IPS-18c (cell line): ENCODE measurements around the gene CACNA1B.
A peak's percentile ranks its signal among the peaks of the same experiment; 100 is the strongest.

Experiments
- H3K4me3 ChIP-seq: 2 replicates; pipeline ENCODE4 v1.7.0; 2013; ENCODE audit warnings: low read depth, mild to moderate bottlenecking, low read length, moderate library complexity; ENCODE audit not compliant: insufficient read depth
- H3K9me3 ChIP-seq: one replicate; pipeline ENCODE4 v1.6.1; 2013; ENCODE audit warnings: mild to moderate bottlenecking, low read length, moderate library complexity; ENCODE audit not compliant: control insufficient read depth, insufficient read depth

The CACNA1B gene

DNA sequence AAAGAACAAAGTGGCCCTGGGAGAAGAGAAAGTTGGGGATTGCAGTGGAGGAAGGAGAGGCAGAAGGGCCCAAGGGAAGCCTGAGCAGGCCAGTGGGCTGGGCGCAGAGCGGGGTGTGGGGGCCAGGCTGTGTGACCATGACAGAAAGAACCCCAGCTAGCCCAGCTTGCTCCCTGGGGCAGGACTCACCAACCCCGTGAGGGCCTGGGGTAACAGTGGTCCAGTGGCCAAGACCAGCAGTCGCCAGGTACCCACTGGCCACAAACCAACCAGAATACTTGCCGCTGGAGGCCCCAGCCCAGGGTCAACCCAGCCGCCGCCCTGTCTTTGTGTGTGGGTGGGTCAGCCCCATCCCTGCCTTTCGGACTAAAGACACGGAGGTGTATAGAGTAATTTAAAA is 146.5 kb downstream of the CACNA1B start:
- H3K9me3 ChIP-seq = no peaks in the 10 kb centered on the region
- H3K4me3 ChIP-seq = peak overlapping the region; percentile 40; the same call in 1 of the 2 replicates

DNA sequence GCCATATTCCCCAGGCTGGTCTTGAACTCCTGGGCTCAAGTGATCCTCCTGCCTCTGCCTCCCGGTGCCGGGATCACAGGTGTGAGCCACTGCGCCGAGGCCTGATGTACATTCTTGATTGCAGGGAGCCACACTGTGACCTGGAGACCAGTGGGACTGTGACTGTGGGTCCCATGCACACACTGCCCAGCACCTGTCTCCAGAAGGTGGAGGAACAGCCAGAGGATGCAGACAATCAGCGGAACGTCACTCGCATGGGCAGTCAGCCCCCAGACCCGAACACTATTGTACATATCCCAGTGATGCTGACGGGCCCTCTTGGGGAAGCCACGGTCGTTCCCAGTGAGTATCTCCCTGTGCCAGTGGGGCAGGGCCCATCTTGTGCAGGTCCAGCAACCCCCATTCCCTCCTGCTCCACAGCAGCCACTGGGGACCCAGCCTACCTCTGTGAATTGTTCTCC is 147.3 kb downstream of the CACNA1B start:
- Histone ChIP-seq H3K4me3 (no peak overlapping the region), H3K9me3 (no peaks in the 10 kb centered on the region)

DNA sequence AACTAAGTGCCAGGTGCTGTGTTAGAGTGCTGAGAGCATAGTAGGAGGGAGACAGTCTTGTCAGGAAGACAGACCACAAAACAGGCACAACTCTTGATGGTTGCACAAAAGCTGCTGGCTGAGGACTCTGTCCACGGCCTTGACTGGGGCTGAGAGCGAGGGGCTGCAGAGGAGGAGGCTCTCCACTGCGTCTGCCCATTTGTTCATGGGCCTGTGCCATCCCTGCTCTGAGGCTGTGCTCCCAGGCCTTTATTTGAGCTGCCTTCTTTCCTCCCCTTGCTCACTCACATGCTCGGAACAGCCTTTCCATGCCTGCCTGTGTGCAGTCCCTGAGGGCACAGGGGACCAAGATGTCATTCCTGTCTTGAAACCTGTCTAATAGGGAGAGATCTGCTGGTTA is 147.8 kb downstream of the CACNA1B start:
- Histone ChIP-seq H3K9me3 (no peaks in the 10 kb centered on the region), H3K4me3 (no peak overlapping the region)

DNA sequence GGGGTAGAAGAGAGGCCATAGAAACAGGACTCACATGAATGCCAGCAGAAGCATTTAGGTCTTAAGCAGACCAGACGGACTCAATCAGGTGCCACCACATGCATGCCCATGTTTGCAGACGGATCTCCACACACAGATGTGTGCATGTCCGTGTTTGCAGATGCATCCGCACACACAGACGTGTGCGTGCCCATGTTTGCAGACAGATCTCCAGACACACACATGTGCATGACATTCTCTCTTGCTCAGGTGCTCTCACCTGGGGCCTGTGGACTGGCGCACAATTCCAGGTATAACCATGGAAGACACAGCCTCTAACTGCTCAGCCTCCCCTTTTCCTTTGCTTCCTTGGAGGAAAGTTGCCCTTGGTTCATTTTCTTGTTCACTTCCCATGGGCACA is 148.3 kb downstream of the CACNA1B start:
- no peak overlapping the region for H3K4me3 ChIP-seq
- no peaks in the 10 kb centered on the region for H3K9me3 ChIP-seq

DNA sequence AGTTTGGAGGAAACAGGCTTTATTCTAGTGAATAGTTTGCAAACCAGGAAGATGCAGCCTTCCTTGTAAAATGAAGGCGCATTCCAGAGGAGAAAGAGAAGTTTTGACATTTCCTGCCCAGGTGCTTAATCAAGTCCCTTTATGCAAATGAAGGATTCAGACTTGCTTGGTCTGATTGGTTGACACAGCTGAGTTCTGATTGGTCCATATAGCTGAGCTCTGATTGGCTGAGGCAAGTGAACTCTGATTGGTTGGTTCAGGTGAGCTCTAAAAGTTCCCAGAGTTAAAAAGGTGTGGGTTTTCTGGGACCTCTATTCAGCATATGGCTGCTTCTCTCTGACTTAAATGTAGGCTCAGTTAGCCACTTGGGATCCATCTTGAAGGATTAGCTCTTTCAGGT is 151.0 kb downstream of the CACNA1B start:
- Histone ChIP-seq H3K9me3 (no peaks in the 10 kb centered on the region), H3K4me3 (no peak overlapping the region)

DNA sequence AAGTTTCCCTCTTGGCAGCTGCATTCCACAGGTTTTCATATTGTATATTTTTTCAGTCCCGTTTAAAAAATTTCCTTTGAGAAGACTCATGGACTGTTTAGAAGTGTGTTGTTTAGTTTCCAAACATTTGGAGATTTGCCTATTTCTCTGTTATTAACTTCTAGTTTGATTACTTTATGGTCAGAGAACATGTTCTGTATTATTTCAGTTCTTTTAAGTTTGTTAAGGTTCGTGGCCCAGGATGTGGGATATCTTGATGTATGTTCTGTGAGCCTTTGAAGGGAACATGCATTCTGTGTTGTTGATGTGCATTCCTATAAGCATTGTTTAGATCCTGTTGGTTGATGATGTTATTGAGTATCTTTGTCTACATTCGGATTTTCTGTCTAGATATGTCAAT is 153.6 kb downstream of the CACNA1B start:
- Histone ChIP-seq H3K9me3 (no peaks in the 10 kb centered on the region), H3K4me3 (no peak overlapping the region)

DNA sequence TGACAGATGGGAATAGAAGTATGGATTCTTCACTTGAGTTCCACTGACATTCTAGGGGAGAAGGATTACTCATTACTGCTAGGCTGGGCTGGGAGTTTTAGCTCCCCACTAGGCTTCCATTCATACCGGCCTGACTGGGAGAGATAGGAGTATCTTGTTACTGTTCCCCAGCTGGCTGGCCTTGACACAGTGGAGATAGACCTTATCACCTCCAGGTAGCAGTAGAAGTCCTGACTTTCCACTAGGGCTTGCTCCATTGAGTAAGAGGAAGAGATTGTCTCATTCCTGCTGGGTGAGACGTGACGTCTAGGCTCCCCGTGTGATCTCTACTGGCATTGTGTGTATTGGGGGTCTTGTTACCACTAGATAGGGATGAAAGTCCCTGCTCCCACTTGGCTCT is 156.4 kb downstream of the CACNA1B start:
- Histone ChIP-seq H3K4me3 (no peak overlapping the region), H3K9me3 (no peaks in the 10 kb centered on the region)

DNA sequence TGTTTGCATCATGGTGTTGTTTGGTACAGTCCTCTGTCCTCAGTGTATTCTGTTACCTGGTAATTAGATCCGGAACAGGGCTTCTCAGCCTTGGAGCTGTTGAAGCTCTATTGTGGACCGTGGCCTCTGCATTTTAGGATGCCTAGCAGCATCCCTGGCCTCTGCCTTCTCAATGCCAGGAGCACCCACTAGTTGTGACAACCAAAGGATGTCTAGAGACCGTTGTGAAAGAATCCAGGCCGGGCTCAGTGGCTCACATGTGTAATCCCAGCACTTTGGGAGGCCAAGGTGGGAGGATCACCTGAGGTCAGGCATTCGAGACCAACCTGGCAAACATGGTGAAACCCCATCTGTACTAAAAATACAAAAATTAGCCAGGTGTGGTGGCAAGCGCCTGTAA is 159.6 kb downstream of the CACNA1B start:
- Histone ChIP-seq H3K9me3 (peaks cover 2% of the 10 kb centered on the region), H3K4me3 (no peak overlapping the region)

DNA sequence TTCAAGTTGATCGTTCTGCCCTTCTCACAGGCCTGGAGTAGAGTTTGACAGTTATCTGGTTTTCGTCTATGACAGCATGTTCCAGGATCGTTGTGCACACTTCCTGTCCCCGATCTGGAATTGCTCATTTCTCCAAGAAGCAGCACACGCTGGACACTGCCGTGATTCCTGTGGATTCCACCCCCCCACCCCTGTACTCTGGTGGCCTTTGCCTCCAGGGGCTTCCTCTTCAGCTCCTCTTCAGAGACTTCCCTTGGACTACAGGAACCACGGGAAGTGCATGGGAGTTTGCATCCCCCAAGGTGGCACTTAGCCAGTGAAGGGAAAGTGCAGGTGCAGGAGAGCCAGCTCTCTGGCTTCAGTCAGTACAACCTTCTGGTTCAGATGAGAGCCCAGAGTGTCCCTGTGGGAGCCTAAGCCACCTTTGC is 160.7 kb downstream of the CACNA1B start:
- H3K9me3 ChIP-seq = peaks cover 2% of the 10 kb centered on the region
- no peak overlapping the region for H3K4me3 ChIP-seq

DNA sequence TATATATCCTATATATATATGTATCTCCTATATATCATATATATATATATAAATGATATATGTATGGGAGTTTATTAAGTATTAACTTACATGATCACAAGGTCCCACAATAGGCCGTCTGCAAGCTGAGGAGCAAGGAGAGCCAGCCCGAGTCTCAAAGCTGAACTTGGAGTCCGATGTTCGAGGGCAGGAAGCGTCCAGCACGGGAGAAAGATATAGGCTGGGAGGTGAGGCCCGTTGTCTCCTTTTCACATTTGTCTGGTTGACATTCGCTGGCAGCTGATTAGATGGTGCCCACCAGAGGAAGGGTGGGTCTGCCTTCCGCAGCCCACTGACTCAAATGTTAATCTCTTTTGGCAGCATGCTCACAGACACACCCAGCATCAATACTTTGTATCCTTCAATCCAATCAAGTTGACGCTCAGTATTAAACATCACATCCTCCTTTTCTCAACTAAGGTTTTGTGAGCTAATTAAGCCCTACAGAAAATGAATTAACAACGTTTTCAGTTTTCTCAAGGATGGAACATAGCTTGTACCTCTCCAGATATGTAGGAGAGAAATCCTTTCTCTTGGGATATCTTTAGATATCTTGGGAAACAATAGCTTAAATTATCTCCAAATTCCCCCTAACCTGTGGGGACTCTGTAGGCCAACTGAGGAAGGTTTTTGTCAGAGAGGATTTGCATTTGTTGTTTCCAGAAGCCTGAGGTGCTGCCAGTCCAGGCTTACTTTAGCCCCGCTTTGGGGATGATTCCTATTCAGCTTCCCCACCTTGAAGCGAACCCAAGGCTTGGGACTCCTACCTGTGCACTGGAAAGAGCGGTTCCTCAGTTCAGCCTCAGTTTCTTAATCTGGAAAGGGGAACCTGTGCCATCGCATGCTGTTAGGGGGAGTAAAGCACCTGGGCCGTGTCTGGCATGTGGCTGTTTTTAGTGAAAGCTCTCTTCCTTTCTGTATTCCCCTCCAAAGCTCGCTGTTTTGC is 163.2 kb downstream of the CACNA1B start:
- no peak overlapping the region for H3K4me3 ChIP-seq
- peaks cover 2% of the 10 kb centered on the region for H3K9me3 ChIP-seq

DNA sequence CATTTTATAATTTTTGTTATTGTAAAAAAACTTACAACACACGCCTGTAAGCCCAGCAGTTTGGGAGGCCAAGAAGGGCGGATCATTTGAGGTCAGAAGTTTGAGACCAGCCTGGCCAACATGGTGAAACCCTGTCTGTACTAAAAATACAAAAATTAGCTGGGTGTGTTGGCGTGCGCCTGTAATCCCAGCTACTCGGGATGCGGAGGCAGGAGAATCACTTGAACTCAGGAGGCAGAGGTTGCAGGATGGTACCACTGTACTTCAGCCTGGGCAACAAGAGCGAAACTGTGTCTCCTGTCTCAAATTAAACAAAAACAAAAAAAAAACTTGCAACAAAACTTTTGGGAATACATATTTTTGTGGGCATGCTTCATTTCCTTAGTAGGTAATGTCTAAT is 164.6 kb downstream of the CACNA1B start:
- H3K9me3 ChIP-seq = peaks cover 2% of the 10 kb centered on the region
- no peak overlapping the region for H3K4me3 ChIP-seq

DNA sequence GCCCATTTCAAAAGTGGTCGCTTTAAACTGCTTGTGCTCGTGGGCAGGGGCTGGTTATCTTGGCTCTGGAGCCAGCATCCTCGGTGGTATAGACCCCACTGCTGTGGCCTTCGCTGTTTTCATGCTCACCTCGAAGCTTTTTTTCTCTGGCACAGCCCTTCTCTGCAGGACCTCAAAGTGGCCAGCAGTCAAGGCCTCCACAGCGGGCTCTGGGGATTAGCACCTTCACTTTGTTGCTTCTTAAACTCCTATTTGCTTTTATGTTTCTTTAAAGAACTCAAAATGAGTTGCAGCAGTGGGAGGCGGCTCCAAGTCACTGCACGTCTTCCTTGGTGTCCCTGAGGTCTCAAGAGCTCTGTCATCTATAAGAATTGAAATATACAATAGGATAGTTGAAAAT is 165.1 kb downstream of the CACNA1B start:
- no peak overlapping the region for H3K4me3 ChIP-seq
- peaks cover 2% of the 10 kb centered on the region for H3K9me3 ChIP-seq

DNA sequence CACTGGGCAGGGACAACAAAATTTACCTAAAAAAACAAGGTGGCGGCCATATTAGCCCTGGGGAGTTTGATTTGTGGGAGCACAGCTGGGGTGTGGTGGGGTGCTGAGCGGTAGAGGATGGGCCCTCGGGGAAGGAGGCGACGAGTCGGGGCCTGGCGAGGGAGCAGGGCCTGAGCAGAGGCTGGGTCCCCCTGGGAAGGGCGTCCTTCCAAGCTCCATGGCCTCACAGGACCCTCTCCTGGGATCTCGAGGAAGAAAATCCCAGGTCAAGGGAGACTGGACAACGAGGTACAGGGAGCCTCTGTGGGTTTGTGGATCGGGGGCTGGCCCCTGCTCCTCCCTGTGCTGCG is 165.5 kb downstream of the CACNA1B start:
- Histone ChIP-seq H3K9me3 (peaks cover 2% of the 10 kb centered on the region), H3K4me3 (no peak overlapping the region)

DNA sequence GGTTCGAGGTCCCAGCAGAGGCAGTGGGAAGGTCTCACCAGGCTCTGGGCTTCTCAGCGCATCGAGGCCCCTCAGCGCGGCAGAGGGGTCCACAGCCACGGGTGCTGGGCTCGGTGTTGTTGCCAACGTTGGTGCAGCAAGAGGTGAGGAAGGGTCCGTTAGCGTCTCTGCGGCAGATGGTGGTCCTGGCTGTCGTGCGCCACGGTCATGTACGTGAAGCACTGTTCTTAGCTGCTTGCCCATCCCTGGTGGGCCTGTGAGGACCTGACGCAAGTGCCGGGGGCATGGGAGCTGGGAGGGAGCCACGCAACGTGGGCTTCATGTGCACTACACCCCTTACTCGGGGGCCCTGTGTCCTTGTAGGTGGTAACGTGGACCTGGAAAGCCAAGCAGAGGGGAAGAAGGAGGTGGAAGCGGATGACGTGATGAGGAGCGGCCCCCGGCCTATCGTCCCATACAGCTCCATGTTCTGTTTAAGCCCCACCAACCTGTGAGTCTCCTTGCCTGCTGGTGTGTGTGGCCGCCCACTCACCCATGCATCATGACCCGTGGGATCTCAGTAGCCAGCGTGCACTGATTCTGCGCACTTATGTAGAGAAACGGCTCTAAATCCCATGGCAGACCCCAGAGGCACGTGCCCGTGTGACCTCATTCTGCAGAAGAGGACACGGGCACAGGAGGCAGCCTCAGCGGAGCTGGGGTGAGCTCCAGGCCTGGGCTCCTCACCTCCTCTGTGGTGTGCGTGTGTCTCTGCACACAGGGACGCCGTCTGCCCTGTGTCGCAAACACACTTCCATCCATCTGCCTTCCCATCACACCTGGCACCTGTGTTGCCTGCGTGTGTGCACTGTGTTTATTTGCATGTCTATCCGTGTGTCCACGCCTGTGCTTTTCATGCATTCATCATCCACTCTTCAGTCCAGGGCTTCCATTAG is 166.1 kb downstream of the CACNA1B start:
- Histone ChIP-seq H3K9me3 (peaks cover 2% of the 10 kb centered on the region), H3K4me3 (no peak overlapping the region)

DNA sequence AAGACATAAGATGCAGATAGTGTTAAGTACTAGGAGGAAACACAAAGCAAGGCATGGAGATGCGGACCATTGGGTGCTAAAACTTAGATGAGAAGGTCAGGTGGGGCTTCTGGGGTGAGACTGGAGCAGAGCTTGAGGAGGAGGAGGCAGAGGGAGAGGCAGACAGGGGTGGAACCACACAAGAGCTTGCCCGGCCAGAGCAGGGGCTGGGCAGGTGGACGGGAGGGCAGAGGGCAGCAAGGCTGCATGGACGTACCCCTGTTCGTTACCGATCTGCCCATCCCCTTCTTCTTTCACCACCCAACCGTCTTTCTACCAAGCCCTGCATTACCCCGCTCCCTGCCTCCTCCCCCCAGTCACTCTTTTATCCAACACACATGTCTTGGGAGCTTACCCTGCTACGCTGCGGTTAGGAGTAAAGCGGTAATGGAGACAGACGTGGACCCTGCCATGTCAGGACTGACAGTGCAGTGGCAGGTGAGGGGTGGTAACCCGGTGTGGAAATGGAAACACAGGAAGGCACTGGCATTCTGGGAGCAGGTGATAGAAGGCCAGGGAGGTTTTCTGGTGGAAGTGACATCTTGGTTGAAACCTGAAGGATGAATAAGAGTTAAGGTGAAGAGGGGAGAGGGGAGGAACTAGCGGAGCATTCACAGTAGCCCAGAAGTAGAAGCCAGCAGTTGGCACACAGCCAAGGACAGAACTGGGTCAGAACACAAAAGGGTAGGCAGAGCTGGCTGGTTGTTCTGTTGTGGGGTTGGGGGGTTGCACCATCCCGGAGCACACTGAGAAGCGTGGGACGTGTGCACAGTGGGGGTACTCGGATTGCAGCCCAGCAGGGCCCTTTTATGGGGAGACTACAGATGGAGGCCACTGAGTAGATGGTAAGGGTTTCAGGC is 167.2 kb downstream of the CACNA1B start:
- Histone ChIP-seq H3K4me3 (no peak overlapping the region), H3K9me3 (peaks cover 2% of the 10 kb centered on the region)

DNA sequence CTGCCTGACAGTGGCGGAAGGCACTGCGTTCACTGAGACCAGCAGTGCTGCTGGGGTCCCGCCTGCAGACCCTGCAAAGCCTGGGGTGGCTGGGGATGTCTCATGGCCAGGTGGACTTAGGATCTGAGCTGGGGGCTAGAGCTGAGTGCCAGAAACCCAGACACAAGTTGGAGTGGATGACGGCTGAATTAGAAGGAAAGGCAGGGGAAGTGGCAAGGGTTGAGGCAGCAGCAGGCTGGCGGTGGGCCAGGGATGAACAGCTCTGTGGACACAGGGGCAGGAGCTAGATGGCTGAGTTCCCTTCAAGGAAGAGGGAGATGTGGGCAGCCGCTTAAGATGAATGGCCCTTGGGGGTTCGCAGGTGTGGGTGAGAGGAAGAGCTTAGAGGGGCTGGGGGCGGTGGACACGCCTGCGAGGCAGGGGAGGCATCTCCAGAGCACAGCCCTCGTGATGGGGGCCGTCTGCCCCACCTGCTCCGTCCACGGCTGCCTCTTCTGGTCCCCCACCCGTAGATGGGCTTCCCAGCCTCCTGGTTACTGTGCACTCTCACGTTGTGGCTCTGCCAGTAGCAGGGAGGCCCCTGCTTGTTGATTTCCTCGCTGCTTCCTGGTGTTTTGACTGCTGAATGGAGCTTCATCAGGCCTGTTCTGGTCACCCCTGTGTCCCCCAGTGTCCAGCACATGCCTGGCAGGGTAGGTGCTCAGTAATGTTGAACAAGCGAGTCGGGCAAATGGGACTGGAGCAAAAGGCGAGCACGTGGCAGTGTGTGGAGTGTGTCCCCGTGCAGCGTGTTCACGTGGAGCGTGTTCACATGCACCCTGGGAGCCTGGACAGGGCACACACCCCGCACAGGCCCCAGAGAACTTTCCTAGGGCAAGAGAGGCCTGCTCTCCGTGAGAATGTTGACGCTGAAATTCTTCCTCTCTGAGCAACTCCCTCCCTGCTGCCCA is 168.2 kb downstream of the CACNA1B start:
- Histone ChIP-seq H3K9me3 (no peaks in the 10 kb centered on the region), H3K4me3 (no peak overlapping the region)
